SIG-M5 (cell line): ENCODE measurements around the gene OR2H1.

Source experiments
- DNase-seq: peaks from one replicate; lab custom pipeline; 2025; lab: John Stamatoyannopoulos, UW

OR2H1 gene

DNA sequence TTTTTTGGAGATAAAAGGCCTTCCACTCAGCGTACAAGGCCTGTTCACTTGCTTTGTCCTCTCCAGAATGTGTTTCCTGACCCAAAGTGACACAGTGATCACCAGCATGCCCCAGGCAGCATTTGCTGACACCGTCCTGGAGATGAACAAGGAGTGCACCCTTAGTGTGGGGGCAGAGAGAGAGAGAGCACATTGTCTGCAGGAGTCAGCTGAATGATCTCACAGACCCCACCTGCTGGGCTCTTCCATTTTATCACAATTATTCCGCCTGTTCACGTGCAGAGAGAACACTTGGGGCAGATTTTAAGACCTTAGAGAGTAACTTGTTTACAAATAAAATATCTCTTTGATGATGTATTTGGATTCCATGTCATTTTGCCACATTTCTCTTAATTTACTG lies 53.2 kb downstream of the OR2H1 start:
- no peak for DNase-seq

DNA sequence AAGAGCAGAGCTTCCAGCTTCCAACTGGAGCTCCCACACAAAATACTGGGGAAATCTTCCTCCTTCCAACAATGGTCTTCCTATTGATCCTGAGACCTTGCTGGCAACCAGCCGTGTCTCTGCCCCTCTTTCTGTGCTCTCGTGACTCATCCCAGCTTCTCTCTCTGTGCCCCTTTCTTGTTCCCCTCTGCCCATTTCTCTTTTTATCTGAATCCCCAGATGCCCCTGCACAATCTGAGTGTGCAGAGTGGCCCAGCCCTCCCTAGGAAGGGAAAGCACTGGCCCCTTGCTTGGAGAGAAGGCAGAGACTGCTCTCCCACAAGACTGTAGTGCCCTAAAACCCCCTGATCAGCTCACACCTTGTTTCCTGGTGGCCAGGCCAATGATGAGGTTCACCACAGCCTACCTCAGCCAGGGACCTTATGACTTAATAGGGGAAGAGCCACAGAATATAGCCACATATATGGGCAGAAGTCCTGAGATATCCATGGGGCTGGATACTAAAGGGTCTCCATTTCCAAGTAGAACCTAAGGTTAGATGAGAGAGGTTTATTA lies 53.9 kb downstream of the OR2H1 start:
- no peak for DNase-seq
